Spleen (tissue), 7 donors: ENCODE results near the gene SPON1.

Experiments used
- CTCF ChIP-seq, 11 experiments: fragments of 200-600 bp in 7 of 11; fragments of 450-650 bp in 4 of 11; sonication (generic) in 4 of 11; IDR thresholded peaks in 8 of 11; conservative IDR thresholded peaks in 3 of 11; 1 replicate in 7 of 11; 2 replicates in 4 of 11; pipeline versions ENCODE4 v1.4.0 to v1.8.0; 2016 to 2021; ENCODE audit warnings: antibody characterized with exemption in 11 of 11, inconsistent platforms in 4 of 11, mild to moderate bottlenecking in 1 of 11
- POLR2A ChIP-seq, 3 donors: fragments of 450-650 bp; IDR thresholded peaks; one replicate each; pipeline ENCODE4 v1.5.1; 2017; ENCODE audit warnings: antibody characterized with exemption in 3 of 3, mild to moderate bottlenecking in 1 of 3
- POLR2AphosphoS5 ChIP-seq, 3 donors: sonication (generic); formaldehyde crosslinking; IDR thresholded peaks; one replicate each; pipeline ENCODE4 v1.5.1; 2017; ENCODE audit warnings: antibody characterized with exemption in 3 of 3
- donor health status: DM: no; HTN: no; CAD: no; lungs with moderate emphysema.
- donor health status: DM: no; HTN: no; CAD: no.
- donor health status: DM: no; HTN: no; CAD: no.

- TF ChIP-seq CTCF (IDR thresholded peaks at IDR 0.05 in 8 of 11, conservative IDR thresholded peaks at IDR 0.05 in 3 of 11) (no peak), POLR2A (IDR thresholded peaks at IDR 0.05) (no peak), POLR2AphosphoS5 (IDR thresholded peaks at IDR 0.05) (no peak)
Observed at GRCh38 chr11:14245444-14245843, 282.9 kb downstream of the SPON1 start.
